NCI-H1694 (cell line): ENCODE data around the gene MED27.

Experiments
- DNase-seq: peaks from one replicate; lab custom pipeline; 2025; lab: John Stamatoyannopoulos, UW

The MED27 gene

GRCh38 chr9:131810351-131811170, 269.1 kb downstream of the MED27 start:
- peak; percentile 40 for DNase-seq
